Activated naive CD4-positive, alpha-beta T cell treated with anti-CD3 and anti-CD28 coated beads, Interleukin-2, amount 50 U/mL, for 16 hours (primary cell): Measurements from ENCODE around the gene CSNK1D.
A peak's percentile ranks its signal among the peaks of the same experiment; 100 is the strongest.

Experiments
- DNase-seq: peaks from one replicate; pipeline ENCODE4 v3.0.0-alpha.2; 2020

The CSNK1D gene

DNA sequence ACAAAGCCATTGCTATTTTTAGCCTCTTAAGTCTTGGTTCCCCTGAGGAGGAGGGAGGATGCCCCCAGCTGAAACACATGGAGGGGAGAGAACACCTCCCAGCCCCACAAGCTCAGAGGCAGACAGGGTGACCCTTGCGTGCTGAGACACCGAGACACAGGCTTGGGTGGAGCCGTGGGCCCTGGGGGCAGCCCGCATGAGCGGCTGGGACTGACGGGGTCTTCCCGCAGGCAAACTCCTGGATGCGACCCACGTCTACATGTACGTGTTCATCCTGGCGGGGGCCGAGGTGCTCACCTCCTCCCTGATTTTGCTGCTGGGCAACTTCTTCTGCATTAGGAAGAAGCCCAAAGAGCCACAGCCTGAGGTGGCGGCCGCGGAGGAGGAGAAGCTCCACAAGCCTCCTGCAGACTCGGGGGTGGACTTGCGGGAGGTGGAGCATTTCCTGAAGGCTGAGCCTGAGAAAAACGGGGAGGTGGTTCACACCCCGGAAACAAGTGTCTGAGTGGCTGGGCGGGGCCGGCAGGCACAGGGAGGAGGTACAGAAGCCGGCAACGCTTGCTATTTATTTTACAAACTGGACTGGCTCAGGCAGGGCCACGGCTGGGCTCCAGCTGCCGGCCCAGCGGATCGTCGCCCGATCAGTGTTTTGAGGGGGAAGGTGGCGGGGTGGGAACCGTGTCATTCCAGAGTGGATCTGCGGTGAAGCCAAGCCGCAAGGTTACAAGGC, 34.9 kb downstream of the CSNK1D start:
- DNase-seq: peak; percentile 62

DNA sequence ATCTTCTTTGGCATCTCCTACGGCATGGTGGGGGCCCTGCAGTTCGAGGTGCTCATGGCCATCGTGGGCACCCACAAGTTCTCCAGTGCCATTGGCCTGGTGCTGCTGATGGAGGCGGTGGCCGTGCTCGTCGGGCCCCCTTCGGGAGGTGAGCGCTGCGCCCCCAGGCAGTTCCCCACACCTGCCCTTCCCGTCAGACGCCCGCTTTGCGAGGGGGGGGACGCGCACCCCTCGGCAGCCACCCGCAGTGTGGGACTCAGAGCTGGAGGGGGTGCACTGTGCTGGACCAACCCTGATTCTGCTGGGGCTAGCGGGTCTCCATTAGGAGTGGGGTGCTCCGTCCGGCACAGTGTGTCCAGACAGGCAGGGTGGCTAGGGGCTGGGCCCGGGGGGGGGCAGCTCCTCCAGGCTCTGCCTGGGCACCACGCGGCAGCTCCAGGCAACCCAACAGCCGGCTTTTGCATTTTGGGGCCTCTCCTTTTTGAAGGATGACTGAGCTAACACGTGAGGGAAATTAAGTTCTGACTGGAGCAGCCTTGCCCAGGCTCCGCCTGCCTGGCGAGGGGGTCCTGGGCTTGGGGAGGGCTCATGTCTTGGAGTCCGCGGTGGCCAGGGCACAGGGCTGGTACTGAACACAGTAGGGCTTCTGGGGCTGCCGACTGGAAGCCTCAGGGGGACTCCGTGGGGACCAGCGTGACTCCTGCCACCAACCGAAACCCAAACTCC, 35.6 kb downstream of the CSNK1D start:
- DNase-seq: no peak

- DNase-seq: no peak
Observed at GRCh38 chr17:82237083-82237745, 36.3 kb downstream of the CSNK1D start.

GRCh38 chr17:82236142-82236971, 37.1 kb downstream of the CSNK1D start:
- peak; percentile 72 for DNase-seq

DNA sequence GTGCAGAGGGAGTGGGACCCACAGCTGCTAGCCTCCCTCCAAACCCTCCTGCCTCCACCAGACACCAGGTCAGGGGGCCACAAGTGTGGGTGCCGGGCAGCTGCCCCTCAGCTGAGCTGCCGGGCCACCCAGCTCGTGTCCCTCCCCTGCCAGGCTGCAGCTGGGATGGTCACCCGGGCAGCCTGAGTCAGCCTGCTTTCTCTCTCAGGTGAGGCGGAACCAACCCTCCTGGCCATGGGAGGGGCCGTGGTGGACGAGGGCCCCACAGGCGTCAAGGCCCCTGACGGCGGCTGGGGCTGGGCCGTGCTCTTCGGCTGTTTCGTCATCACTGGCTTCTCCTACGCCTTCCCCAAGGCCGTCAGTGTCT, 37.7 kb downstream of the CSNK1D start:
- no peak for DNase-seq

DNA sequence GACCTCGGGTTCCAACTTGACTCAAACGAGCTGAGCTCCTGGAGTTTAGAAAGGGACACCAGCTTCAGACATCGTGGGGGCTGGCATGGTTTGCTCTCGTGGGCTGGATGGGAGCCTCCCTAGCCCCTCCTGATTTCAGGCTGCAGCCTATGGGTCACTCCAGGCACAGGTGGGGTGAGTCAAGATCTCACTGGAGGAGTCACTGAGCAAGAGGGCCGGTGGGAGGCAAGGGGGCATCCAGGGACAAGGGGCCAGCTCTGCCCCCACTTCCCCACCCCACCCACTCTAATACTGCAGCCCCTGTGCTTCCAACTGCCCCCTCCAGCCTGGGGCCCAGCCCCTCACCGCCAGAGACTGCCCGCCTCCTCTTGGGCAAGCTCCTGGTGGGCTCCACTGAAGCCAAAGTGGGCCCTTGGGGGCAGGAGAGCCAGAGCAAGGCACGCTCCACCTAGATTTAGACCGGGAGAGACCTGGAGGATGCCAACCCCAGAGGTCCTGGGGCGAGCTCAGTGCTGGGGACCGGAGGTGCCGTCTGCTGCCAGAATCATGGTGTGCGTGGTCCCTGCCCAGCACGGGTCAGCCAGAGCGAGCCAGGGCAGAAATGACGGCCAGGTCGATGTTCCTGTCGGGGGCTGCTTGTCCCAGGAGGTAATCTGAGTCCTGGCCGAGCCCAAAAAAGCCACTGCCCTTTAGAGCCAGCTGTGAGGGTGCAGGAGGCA, 38.3 kb downstream of the CSNK1D start:
- DNase-seq: no peak

- no peak for DNase-seq
Observed at GRCh38 chr17:82234211-82235055, 39.1 kb downstream of the CSNK1D start.

- DNase-seq: no peak
Observed at GRCh38 chr17:82232876-82233785, 40.4 kb downstream of the CSNK1D start.

DNA sequence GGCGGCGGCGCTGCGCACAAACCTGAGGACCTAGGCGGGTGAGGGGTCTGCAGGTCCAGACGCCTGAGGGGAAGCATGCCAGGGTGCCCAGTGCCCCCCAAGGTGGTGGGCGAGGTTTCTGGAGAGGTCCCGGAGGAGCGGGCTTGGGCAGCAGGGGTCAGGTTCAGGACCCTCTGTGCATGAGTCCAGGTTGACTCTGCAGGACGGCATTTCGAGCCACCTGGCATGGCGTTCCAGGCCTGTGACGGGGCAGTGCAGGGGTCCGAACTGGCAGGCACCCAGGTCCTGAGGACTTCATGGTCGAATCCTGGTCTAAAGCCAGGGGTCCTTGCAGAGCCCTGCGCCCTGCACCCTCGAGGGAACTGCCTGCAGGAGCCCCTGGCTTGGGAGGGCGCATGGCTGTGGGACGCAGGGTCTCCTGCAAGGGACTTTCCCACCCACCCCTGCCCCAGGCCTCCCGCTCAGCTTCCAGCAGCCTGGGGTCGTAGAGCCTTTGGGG, 41.1 kb downstream of the CSNK1D start:
- DNase-seq: no peak

- DNase-seq: no peak
Observed at GRCh38 chr17:82231562-82232321, 41.8 kb downstream of the CSNK1D start.

- no peak for DNase-seq
Observed at GRCh38 chr17:82231312-82231561, 42.3 kb downstream of the CSNK1D start.

DNA sequence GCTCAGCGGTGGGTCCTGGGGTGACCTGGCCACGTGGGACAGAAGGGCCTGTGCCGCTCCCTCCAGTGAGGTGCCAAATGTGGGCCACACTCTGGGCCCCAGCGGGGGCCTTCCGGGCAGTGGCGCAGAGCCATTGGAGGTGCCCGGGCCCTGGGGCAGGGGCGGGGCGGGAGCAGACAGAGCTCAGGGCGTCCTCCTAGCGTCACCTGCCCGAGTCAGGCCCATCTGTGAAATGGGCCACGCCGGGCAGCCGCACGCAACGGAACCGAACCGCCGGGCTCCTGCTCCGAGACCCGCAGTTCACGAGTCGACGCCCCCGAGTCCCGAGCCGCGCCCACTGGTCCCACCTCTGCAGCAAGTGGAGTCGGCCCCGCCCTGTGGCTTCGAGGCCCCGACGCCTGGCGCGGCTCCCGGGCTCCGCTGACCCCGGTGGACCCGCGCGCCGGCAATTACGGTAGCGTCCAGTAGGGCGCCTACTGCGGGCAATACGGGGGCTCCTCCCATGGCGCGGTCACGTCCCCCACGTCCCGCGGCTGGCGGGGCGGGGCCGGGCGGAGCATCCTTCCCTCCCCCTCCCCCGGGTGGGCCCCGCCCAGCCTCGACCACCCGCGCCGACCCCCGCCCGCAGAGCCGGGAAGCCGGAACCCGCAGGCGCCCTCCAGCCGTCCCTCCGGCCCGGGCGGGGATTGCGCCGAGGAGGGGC, 42.7 kb downstream of the CSNK1D start:
- peak; percentile 49 for DNase-seq

DNA sequence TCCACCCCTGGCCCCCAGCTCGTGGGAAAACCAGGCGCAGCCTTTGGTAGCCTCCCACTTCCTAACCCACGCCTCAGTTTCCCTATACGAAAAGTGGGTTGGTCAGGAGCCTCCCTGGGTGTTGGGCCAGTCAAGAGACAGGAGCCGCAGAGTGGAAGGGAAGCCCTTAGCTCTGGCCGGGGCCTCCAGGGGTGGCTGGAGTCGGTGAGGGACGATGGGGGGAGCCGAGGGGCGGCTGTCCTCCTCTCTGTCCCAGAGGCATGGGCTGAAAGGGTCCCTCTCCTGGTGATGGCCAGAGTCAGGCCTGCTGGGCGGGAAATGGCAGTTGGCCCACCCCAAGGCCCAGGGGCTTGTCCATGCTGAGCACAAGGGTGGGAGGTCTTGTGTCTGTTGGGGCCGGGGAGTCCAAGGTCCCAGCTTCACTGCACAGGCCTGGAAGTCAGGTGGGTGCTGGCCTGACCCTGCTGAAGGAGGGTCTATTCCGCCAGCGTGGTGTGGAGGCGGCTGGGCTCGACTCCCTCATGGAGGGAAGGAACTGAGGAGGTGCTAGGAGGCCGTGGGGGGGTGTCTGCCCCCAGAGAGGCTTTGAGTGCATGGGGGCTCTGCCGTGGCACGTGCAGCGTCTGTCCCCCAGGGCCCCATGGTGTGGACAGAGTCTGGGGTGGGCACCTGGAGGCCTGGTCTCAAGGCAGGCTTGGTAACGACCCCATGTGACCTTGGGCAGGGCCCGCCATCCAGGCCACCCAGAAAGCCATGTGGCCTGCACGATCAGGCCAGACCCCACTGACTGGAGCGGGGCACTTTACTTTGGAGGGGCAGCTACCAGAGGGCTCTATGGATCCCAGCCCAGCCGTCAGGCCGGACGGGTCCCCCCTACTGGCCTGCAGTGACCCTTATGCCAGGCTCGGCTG, 43.5 kb downstream of the CSNK1D start:
- DNase-seq: no peak

- peak; percentile 58 for DNase-seq
Observed at GRCh38 chr17:82228842-82229697, 44.4 kb downstream of the CSNK1D start, which contains the start of gene SLC16A3. Gene SLC16A3, plus strand, starts transcription at chr17:82229042. Its CDS starts 6,967 bp downstream, at chr17:82236009.

GRCh38 chr17:82228278-82228841, 45.1 kb downstream of the CSNK1D start:
- DNase-seq: peak; percentile 47

DNA sequence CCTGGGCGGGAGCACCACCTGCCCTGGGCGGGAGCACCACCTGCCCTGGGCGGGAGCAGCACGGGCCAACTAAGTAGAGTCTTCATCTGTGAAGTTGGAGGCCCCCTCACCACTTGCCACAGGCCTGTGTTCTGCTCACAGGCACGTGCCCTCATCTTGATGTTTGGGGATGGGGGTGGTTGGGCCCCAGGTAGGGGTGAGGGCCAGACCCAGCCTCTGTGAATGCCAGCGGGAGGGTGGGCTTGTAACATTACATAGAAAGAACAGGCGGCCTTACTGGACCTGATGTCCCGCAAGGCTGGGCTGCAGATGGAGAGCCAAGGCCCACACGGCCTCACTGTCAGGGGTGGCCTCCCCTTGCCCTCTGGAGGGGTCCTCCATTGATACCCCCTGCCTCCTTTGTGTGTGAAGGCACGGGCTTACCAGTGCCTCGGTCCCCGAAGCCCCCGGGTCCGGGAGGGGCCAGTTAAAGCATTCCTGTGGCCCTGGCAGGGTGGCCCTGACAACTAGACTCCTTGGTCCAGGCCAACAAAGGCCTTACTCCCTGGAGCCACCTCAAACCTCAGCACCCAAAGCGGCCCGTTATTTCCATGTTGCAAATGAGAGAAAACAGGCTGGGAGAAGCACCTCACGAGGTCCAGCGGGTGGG, 45.7 kb downstream of the CSNK1D start:
- no peak for DNase-seq
